CD4-positive, alpha-beta memory T cell (primary cell): ENCODE results near the gene LRRC30. TPM values are rescaled to one million over a fixed set of nuclear protein-coding genes. Genes with fewer than 3 reads are reported as not detected.

Experiments used
- CTCF ChIA-PET: fragments of 350-600 bp; sonication (Branson Sonifier 250); formaldehyde crosslinking; loops from one replicate; lab custom pipeline; 2021; ENCODE audit warnings: inconsistent platforms; ENCODE audit not compliant: partially characterized antibody; lab: Charles Lee
- POLR2A ChIA-PET: fragments of 350-600 bp; sonication (Branson Sonifier 250); formaldehyde crosslinking; loops from one replicate; lab custom pipeline; 2021; ENCODE audit not compliant: partially characterized antibody; lab: Charles Lee
- DNase-seq, 5 donors: peaks; one replicate each; pipeline versions ENCODE4 v3.0.0 to v3.0.0-alpha.2; 2020 to 2022; ENCODE audit warnings: mixed read lengths in 1 of 5
- H3K27ac ChIP-seq: one replicate; pipeline ENCODE4 v1.7.0; 2013; ENCODE audit warnings: low read depth, low read length
- H3K27me3 ChIP-seq: 2 replicates; pipeline ENCODE4 v1.7.0; 2013; ENCODE audit warnings: mild to moderate bottlenecking, low read length, moderate library complexity; ENCODE audit not compliant: insufficient read depth
- H3K36me3 ChIP-seq: 2 replicates; pipeline ENCODE4 v1.7.0; 2013; ENCODE audit warnings: mild to moderate bottlenecking, low read length, moderate library complexity; ENCODE audit not compliant: insufficient read depth
- H3K4me1 ChIP-seq: 2 replicates; pipeline ENCODE4 v1.7.0; 2013; ENCODE audit warnings: mild to moderate bottlenecking, low read length, moderate library complexity; ENCODE audit not compliant: insufficient read depth
- H3K4me3 ChIP-seq, 2 donors: one replicate each; pipeline ENCODE4 v1.7.0; 2013; ENCODE audit warnings: low read length in 2 of 2, mild to moderate bottlenecking in 1 of 2
- H3K9me3 ChIP-seq, 2 donors: one replicate each; pipeline ENCODE4 v1.7.0; 2013; ENCODE audit warnings: low read length in 2 of 2, control low read depth in 1 of 2; ENCODE audit not compliant: control insufficient read depth in 1 of 2
- H3K27ac Mint-ChIP-seq, 7 donors: one replicate each; pipeline ENCODE4 v1.8.0; 2020 to 2021; ENCODE audit warnings: mixed read lengths in 7 of 7, mild to moderate bottlenecking in 6 of 7, inconsistent platforms in 3 of 7, moderate library complexity in 3 of 7
- H3K27me3 Mint-ChIP-seq, 2 donors: one replicate each; pipeline ENCODE4 v1.8.0; 2020 to 2021; ENCODE audit warnings: mixed read lengths in 2 of 2
- H3K36me3 Mint-ChIP-seq, 2 donors: one replicate each; pipeline ENCODE4 v1.8.0; 2020 to 2021; ENCODE audit warnings: mixed read lengths in 2 of 2, inconsistent platforms in 1 of 2, mild to moderate bottlenecking in 1 of 2
- H3K4me1 Mint-ChIP-seq, 4 donors: one replicate each; pipeline ENCODE4 v1.8.0; 2020 to 2021; ENCODE audit warnings: mixed read lengths in 4 of 4, mild to moderate bottlenecking in 1 of 4
- H3K4me3 Mint-ChIP-seq, 8 donors: one replicate each; pipeline ENCODE4 v1.8.0; 2020 to 2021; ENCODE audit warnings: mixed read lengths in 8 of 8, mild to moderate bottlenecking in 7 of 8, moderate library complexity in 6 of 8, inconsistent platforms in 3 of 8
- H3K9me3 Mint-ChIP-seq, 8 donors: one replicate each; pipeline ENCODE4 v1.8.0; 2020 to 2021; ENCODE audit warnings: mixed read lengths in 8 of 8, mild to moderate bottlenecking in 5 of 8, inconsistent platforms in 3 of 8, moderate library complexity in 1 of 8
- intact Hi-C: fragments of 100-400 bp; cut with micrococcal nuclease; formaldehyde crosslinking; loops from one replicate; pipeline ENCODE4 v1.15.1; 2023
- polyA plus RNA-seq, 2 donors: library from polyadenylated mRNA; unstranded; fragments of 300-500 nt; fragmentation: Illumina TruSeq; gene quantifications; one replicate each; pipeline ENCODE4 v1.2.3, GENCODE V29; 2021
- total RNA-seq, 2 experiments: library from RNA; stranded (reverse); gene quantifications; one replicate each; pipeline ENCODE4 v1.2.3, GENCODE V29; 2021

The LRRC30 gene
- total and polyA plus RNA-seq, 4 experiments from 2014 or later, result not detected

- Mint-ChIP-seq H3K27me3 (no peaks in the 10 kb centered on the region), H3K9me3 (peaks cover 0 to 5% (median under 1%) of the 10 kb centered on the region in 8 donors), H3K27ac (no peak overlapping the region), H3K36me3 (no peaks in the 10 kb centered on the region), H3K4me3 (no peak overlapping the region), H3K4me1 (no peaks in the 10 kb centered on the region)
- H3K27me3 ChIP-seq, result no peaks in the 10 kb centered on the region
- no peaks in the 10 kb centered on the region for H3K9me3 ChIP-seq
- ChIA-PET POLR2A (no interaction called here), CTCF (no interaction called here)
- intact Hi-C loops, result no loop called here
- DNase-seq, result no peak
- no peak overlapping the region for H3K27ac ChIP-seq
- H3K4me3 ChIP-seq, result no peak overlapping the region
- H3K4me1 ChIP-seq, result no peaks in the 10 kb centered on the region
- H3K36me3 ChIP-seq, result no peaks in the 10 kb centered on the region
Observed at GRCh38 chr18:7236933-7237332, 6.0 kb downstream of the LRRC30 start.

GRCh38 chr18:7237673-7238272 lies 6.9 kb downstream of the LRRC30 start:
- peaks cover 0 to 5% (median under 1%) of the 10 kb centered on the region in 8 donors for H3K9me3 Mint-ChIP-seq
- no peak overlapping the region for H3K27ac Mint-ChIP-seq
- intact Hi-C loops, result no loop called here
- Histone ChIP-seq H3K36me3 (no peaks in the 10 kb centered on the region), H3K27ac (no peak overlapping the region), H3K4me1 (no peaks in the 10 kb centered on the region), H3K9me3 (no peaks in the 10 kb centered on the region), H3K4me3 (no peak overlapping the region), H3K27me3 (no peaks in the 10 kb centered on the region)
- H3K36me3 Mint-ChIP-seq, result no peaks in the 10 kb centered on the region
- no peak overlapping the region for H3K4me3 Mint-ChIP-seq
- CTCF ChIA-PET, result no interaction called here
- no peak for DNase-seq
- POLR2A ChIA-PET, result no interaction called here
- H3K27me3 Mint-ChIP-seq, result no peaks in the 10 kb centered on the region
- H3K4me1 Mint-ChIP-seq, result no peaks in the 10 kb centered on the region

GRCh38 chr18:7242926-7243325 lies 12.0 kb downstream of the LRRC30 start:
- Mint-ChIP-seq H3K9me3 (peaks cover 0 to 9% (median 3%) of the 10 kb centered on the region in 8 donors), H3K27me3 (no peaks in the 10 kb centered on the region), H3K36me3 (no peaks in the 10 kb centered on the region), H3K4me1 (no peaks in the 10 kb centered on the region), H3K27ac (no peak overlapping the region), H3K4me3 (no peak overlapping the region)
- POLR2A ChIA-PET, result no interaction called here
- Histone ChIP-seq H3K36me3 (no peaks in the 10 kb centered on the region), H3K27ac (no peak overlapping the region), H3K27me3 (no peaks in the 10 kb centered on the region), H3K4me1 (no peaks in the 10 kb centered on the region), H3K9me3 (no peaks in the 10 kb centered on the region), H3K4me3 (no peak overlapping the region)
- DNase-seq, result no peak
- CTCF ChIA-PET, result no interaction called here
- intact Hi-C loops, result no loop called here

- no peak overlapping the region for H3K4me3 Mint-ChIP-seq
- ChIA-PET POLR2A (no interaction called here), CTCF (no interaction called here)
- no peaks in the 10 kb centered on the region for H3K4me1 Mint-ChIP-seq
- no peaks in the 10 kb centered on the region for H3K9me3 ChIP-seq
- no peaks in the 10 kb centered on the region for H3K4me1 ChIP-seq
- no peak for DNase-seq
- intact Hi-C loops, result no loop called here
- peaks cover 0 to 11% (median 2%) of the 10 kb centered on the region in 8 donors for H3K9me3 Mint-ChIP-seq
- H3K27me3 ChIP-seq, result no peaks in the 10 kb centered on the region
- no peak overlapping the region for H3K27ac Mint-ChIP-seq
- no peaks in the 10 kb centered on the region for H3K36me3 Mint-ChIP-seq
- no peak overlapping the region for H3K27ac ChIP-seq
- no peaks in the 10 kb centered on the region for H3K27me3 Mint-ChIP-seq
- no peaks in the 10 kb centered on the region for H3K36me3 ChIP-seq
- H3K4me3 ChIP-seq, result no peak overlapping the region
Observed at GRCh38 chr18:7248877-7249276, 18.0 kb downstream of the LRRC30 start.

GRCh38 chr18:7254163-7254562 lies 23.3 kb downstream of the LRRC30 start:
- ChIA-PET CTCF (no interaction called here), POLR2A (no interaction called here)
- Histone ChIP-seq H3K36me3 (no peaks in the 10 kb centered on the region), H3K4me1 (no peaks in the 10 kb centered on the region), H3K9me3 (no peaks in the 10 kb centered on the region), H3K27ac (no peak overlapping the region), H3K27me3 (no peaks in the 10 kb centered on the region), H3K4me3 (no peak overlapping the region)
- intact Hi-C loops, result no loop called here
- Mint-ChIP-seq H3K4me1 (no peaks in the 10 kb centered on the region), H3K36me3 (no peaks in the 10 kb centered on the region), H3K27me3 (no peaks in the 10 kb centered on the region), H3K27ac (no peak overlapping the region), H3K9me3 (peaks cover 0 to 4% (median 0%) of the 10 kb centered on the region in 8 donors), H3K4me3 (no peak overlapping the region)
- no peak for DNase-seq

- Histone ChIP-seq H3K27me3 (no peaks in the 10 kb centered on the region), H3K9me3 (no peaks in the 10 kb centered on the region), H3K27ac (no peak overlapping the region), H3K4me1 (no peaks in the 10 kb centered on the region), H3K36me3 (no peaks in the 10 kb centered on the region), H3K4me3 (no peak overlapping the region)
- POLR2A ChIA-PET, result no interaction called here
- H3K36me3 Mint-ChIP-seq, result no peaks in the 10 kb centered on the region
- no peak for DNase-seq
- H3K4me3 Mint-ChIP-seq, result no peak overlapping the region
- H3K9me3 Mint-ChIP-seq, result peaks cover 0 to 4% (median 0%) of the 10 kb centered on the region in 8 donors
- intact Hi-C loops, result no loop called here
- CTCF ChIA-PET, result no interaction called here
- H3K27ac Mint-ChIP-seq, result no peak overlapping the region
- no peaks in the 10 kb centered on the region for H3K4me1 Mint-ChIP-seq
- no peaks in the 10 kb centered on the region for H3K27me3 Mint-ChIP-seq
Observed at GRCh38 chr18:7255054-7255453, 24.2 kb downstream of the LRRC30 start.

GRCh38 chr18:7255643-7256042 lies 24.8 kb downstream of the LRRC30 start:
- H3K27ac Mint-ChIP-seq, result no peak overlapping the region
- peaks cover 0 to 4% (median 0%) of the 10 kb centered on the region in 8 donors for H3K9me3 Mint-ChIP-seq
- ChIA-PET POLR2A (no interaction called here), CTCF (no interaction called here)
- H3K27ac ChIP-seq, result no peak overlapping the region
- H3K27me3 ChIP-seq, result no peaks in the 10 kb centered on the region
- DNase-seq, result no peak
- H3K4me1 ChIP-seq, result no peaks in the 10 kb centered on the region
- no peaks in the 10 kb centered on the region for H3K4me1 Mint-ChIP-seq
- H3K9me3 ChIP-seq, result no peaks in the 10 kb centered on the region
- H3K27me3 Mint-ChIP-seq, result no peaks in the 10 kb centered on the region
- no peaks in the 10 kb centered on the region for H3K36me3 ChIP-seq
- H3K36me3 Mint-ChIP-seq, result no peaks in the 10 kb centered on the region
- intact Hi-C loops, result no loop called here
- H3K4me3 Mint-ChIP-seq, result no peak overlapping the region
- H3K4me3 ChIP-seq, result no peak overlapping the region
